Measurements from ENCODE around the gene ZFP14. TPM values are rescaled to one million over a fixed set of nuclear protein-coding genes. Genes with fewer than 3 reads are reported as not detected.

The ZFP14 gene
- total RNA-seq, 1 experiment from 2014 or later = 3.5 TPM

GRCh38 chr19:36401475-36401874 lies 22.5 kb upstream of the ZFP14 start:
- no peak overlapping the region for H3K4me3 ChIP-seq (ENCODE audit: low read depth, low read length)
- no TSS peak for BruUV-seq (replicated peaks)
- no peaks in the 10 kb centered on the region for H3K4me1 Mint-ChIP-seq (ENCODE audit: low read depth, unreplicated experiment)
- TF ChIP-seq CTCF (IDR thresholded peaks at IDR 0.05; ENCODE audit: insufficient read depth in 1 of 2, low read depth in 1 of 2, low read length in 1 of 2, severe bottlenecking in 1 of 2, unreplicated experiment in 1 of 2) = no peak
- H3K9me3 Mint-ChIP-seq (ENCODE audit: unreplicated experiment) = peaks cover 31% of the 10 kb centered on the region
- no peak overlapping the region for H3K27ac Mint-ChIP-seq (ENCODE audit: unreplicated experiment)
- DNase-seq = no peak
- H3K36me3 ChIP-seq (ENCODE audit: control insufficient read depth, insufficient read depth, low read length) = no peaks in the 10 kb centered on the region; the same call in 1 of the 2 replicates
- ChIA-PET CTCF (no interaction called here), POLR2A (no interaction called here)
- intact Hi-C loops (cut with micrococcal nuclease; ENCODE audit: unreplicated experiment) = no loop called here
- H3K27me3 Mint-ChIP-seq (ENCODE audit: insufficient read depth, unreplicated experiment) = no peaks in the 10 kb centered on the region
- H3K27me3 ChIP-seq (replicated peaks; ENCODE audit: control insufficient read depth, insufficient read depth, low read length) = no peaks in the 10 kb centered on the region
- no peaks in the 10 kb centered on the region for H3K4me1 ChIP-seq
- no peak overlapping the region for H3K4me3 Mint-ChIP-seq (ENCODE audit: unreplicated experiment)
- H3K36me3 Mint-ChIP-seq (ENCODE audit: insufficient read depth, unreplicated experiment) = peaks cover 36% of the 10 kb centered on the region
- peaks cover 23% of the 10 kb centered on the region for H3K9me3 ChIP-seq

GRCh38 chr19:36398571-36398970 lies 19.6 kb upstream of the ZFP14 start:
- Mint-ChIP-seq H3K4me3 (ENCODE audit: unreplicated experiment) (no peak overlapping the region), H3K9me3 (ENCODE audit: unreplicated experiment) (peaks cover 44% of the 10 kb centered on the region), H3K27me3 (ENCODE audit: insufficient read depth, unreplicated experiment) (no peaks in the 10 kb centered on the region), H3K4me1 (ENCODE audit: low read depth, unreplicated experiment) (no peaks in the 10 kb centered on the region), H3K27ac (ENCODE audit: unreplicated experiment) (no peak overlapping the region), H3K36me3 (ENCODE audit: insufficient read depth, unreplicated experiment) (peaks cover 44% of the 10 kb centered on the region)
- intact Hi-C loops (cut with micrococcal nuclease; ENCODE audit: unreplicated experiment) = no loop called here
- no peak for DNase-seq
- no peak for TF ChIP-seq CTCF (IDR thresholded peaks at IDR 0.05; ENCODE audit: insufficient read depth in 1 of 2, low read depth in 1 of 2, low read length in 1 of 2, severe bottlenecking in 1 of 2, unreplicated experiment in 1 of 2)
- H3K27me3 ChIP-seq (replicated peaks; ENCODE audit: control insufficient read depth, insufficient read depth, low read length) = no peaks in the 10 kb centered on the region
- no peak overlapping the region for H3K4me3 ChIP-seq (ENCODE audit: low read depth, low read length)
- no peaks in the 10 kb centered on the region for H3K4me1 ChIP-seq
- CTCF ChIA-PET = no interaction called here
- H3K9me3 ChIP-seq = peaks cover 44% of the 10 kb centered on the region
- POLR2A ChIA-PET = no interaction called here
- no TSS peak for BruUV-seq (replicated peaks)
- H3K36me3 ChIP-seq (ENCODE audit: control insufficient read depth, insufficient read depth, low read length) = no peaks in the 10 kb centered on the region; the same call in 1 of the 2 replicates

GRCh38 chr19:36392916-36393673 lies 14.1 kb upstream of the ZFP14 start:
- no peak for TF ChIP-seq CTCF (IDR thresholded peaks at IDR 0.05; ENCODE audit: insufficient read depth in 1 of 2, low read depth in 1 of 2, low read length in 1 of 2, severe bottlenecking in 1 of 2, unreplicated experiment in 1 of 2)
- intact Hi-C loops (cut with micrococcal nuclease; ENCODE audit: unreplicated experiment) = no loop called here
- H3K36me3 ChIP-seq (ENCODE audit: control insufficient read depth, insufficient read depth, low read length) = no peaks in the 10 kb centered on the region
- ChIA-PET POLR2A (no interaction called here), CTCF (no interaction called here)
- Mint-ChIP-seq H3K4me1 (ENCODE audit: low read depth, unreplicated experiment) (no peaks in the 10 kb centered on the region), H3K36me3 (ENCODE audit: insufficient read depth, unreplicated experiment) (peaks cover 46% of the 10 kb centered on the region), H3K9me3 (ENCODE audit: unreplicated experiment) (peaks cover 59% of the 10 kb centered on the region), H3K27ac (ENCODE audit: unreplicated experiment) (no peak overlapping the region), H3K27me3 (ENCODE audit: insufficient read depth, unreplicated experiment) (no peaks in the 10 kb centered on the region), H3K4me3 (ENCODE audit: unreplicated experiment) (no peak overlapping the region)
- peaks cover 61% of the 10 kb centered on the region for H3K9me3 ChIP-seq
- no TSS peak for BruUV-seq (replicated peaks)
- no peak for DNase-seq
- H3K4me3 ChIP-seq (ENCODE audit: low read depth, low read length) = no peak overlapping the region
- H3K4me1 ChIP-seq = no peaks in the 10 kb centered on the region
- H3K27me3 ChIP-seq (replicated peaks; ENCODE audit: control insufficient read depth, insufficient read depth, low read length) = no peaks in the 10 kb centered on the region
